ENCODE measurements around the gene IL17REL.
A peak's percentile ranks its signal among the peaks of the same experiment; 100 is the strongest.

The IL17REL gene

GRCh38 chr22:49966041-49966773, 46.4 kb downstream of the IL17REL start:
- DNase-seq = no peak

GRCh38 chr22:49965091-49966040, 47.2 kb downstream of the IL17REL start:
- no peak for DNase-seq

- no peak for DNase-seq
Observed at GRCh38 chr22:49964136-49965090, 48.2 kb downstream of the IL17REL start.

GRCh38 chr22:49963647-49964026, 48.9 kb downstream of the IL17REL start:
- DNase-seq = no peak

GRCh38 chr22:49962751-49963646, 49.6 kb downstream of the IL17REL start:
- DNase-seq = no peak

- peak; percentile 54 to 65 for DNase-seq
Observed at GRCh38 chr22:49962012-49962750, 50.4 kb downstream of the IL17REL start.

- DNase-seq = no peak
Observed at GRCh38 chr22:49961601-49962011, 51.0 kb downstream of the IL17REL start.

GRCh38 chr22:49961005-49961600, 51.5 kb downstream of the IL17REL start:
- DNase-seq = no peak

GRCh38 chr22:49960159-49961004, 52.2 kb downstream of the IL17REL start, which contains the start of gene PIM3:
Gene PIM3, plus strand, starts transcription at chr22:49960772. Its CDS starts 176 bp downstream, at chr22:49960948.
- DNase-seq = peak; percentile 95 to 96

GRCh38 chr22:49959782-49960158, 52.8 kb downstream of the IL17REL start:
- DNase-seq = no peak

GRCh38 chr22:49958931-49959781, 53.4 kb downstream of the IL17REL start:
- no peak for DNase-seq

- DNase-seq = no peak
Observed at GRCh38 chr22:49958366-49958921, 54.1 kb downstream of the IL17REL start.

- DNase-seq = no peak
Observed at GRCh38 chr22:49957826-49958365, 54.7 kb downstream of the IL17REL start.

GRCh38 chr22:49956914-49957825, 55.4 kb downstream of the IL17REL start:
- no peak for DNase-seq

- no peak for DNase-seq
Observed at GRCh38 chr22:49956418-49956770, 56.2 kb downstream of the IL17REL start.

- DNase-seq = no peak
Observed at GRCh38 chr22:49955581-49956417, 56.8 kb downstream of the IL17REL start.

Measured in Kasumi-1 (cell line).